Upper lobe of left lung (tissue), 4 donors: ENCODE measurements around the gene UBR1.

Experiments used
- EP300 ChIP-seq, 4 donors: sonication (generic); formaldehyde crosslinking; IDR thresholded peaks; one replicate each; pipeline ENCODE4 v1.5.1; 2017; ENCODE audit warnings: antibody characterized with exemption in 4 of 4, control low read depth in 2 of 4
- TF ChIP-seq, protein P1 (sequence below), 6 experiments: fragments of 450-650 bp in 4 of 6; fragments of 200-600 bp in 2 of 6; sonication (generic) in 2 of 6; IDR thresholded peaks; one replicate each; pipeline ENCODE4 v1.5.1; 2016 to 2019; ENCODE audit warnings: antibody characterized with exemption in 6 of 6

DNA sequence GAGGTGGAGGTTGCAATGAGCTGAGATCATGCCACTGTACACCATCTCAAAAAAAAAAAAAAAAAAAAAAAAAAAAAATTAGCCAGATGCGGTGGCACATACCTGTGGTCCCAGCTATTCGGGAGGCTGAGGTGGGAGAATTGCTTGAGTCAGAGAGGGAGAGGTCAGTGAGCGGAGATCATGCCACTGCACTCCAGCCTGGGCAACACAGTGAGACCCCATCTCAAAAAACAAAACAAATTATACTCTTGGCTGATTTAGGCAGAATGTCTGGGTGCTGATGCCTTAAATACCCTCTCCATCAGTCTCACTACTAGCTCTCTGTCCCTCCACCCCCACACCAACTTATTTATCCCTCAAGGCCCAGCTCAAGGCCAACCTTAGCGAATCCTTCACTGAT lies 14.0 kb downstream of the UBR1 start:
- TF ChIP-seq, protein P1, sequence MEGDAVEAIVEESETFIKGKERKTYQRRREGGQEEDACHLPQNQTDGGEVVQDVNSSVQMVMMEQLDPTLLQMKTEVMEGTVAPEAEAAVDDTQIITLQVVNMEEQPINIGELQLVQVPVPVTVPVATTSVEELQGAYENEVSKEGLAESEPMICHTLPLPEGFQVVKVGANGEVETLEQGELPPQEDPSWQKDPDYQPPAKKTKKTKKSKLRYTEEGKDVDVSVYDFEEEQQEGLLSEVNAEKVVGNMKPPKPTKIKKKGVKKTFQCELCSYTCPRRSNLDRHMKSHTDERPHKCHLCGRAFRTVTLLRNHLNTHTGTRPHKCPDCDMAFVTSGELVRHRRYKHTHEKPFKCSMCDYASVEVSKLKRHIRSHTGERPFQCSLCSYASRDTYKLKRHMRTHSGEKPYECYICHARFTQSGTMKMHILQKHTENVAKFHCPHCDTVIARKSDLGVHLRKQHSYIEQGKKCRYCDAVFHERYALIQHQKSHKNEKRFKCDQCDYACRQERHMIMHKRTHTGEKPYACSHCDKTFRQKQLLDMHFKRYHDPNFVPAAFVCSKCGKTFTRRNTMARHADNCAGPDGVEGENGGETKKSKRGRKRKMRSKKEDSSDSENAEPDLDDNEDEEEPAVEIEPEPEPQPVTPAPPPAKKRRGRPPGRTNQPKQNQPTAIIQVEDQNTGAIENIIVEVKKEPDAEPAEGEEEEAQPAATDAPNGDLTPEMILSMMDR (IDR thresholded peaks at IDR 0.05) = no peak
- no peak for TF ChIP-seq EP300 (IDR thresholded peaks at IDR 0.05)
